IMR-90 (cell line): ENCODE results near the gene MRGPRD. TPM values are rescaled to one million over a fixed set of nuclear protein-coding genes. Genes with fewer than 3 reads are reported as not detected.

Experiments
- ATAC-seq: fragments of 200-7000 bp; cut with Tn5 transposase; 2 replicates; pipeline ENCODE4 v1.9.1; 2020; ENCODE audit warnings: low read depth, mild to moderate bottlenecking, moderate library complexity
- BruUV-seq: library from RNA; stranded (reverse); fragments of 400-500 nt; replicated peaks from 2 replicates; lab custom pipeline; 2021; lab: Mats Ljungman, UMichigan
- CTCF ChIA-PET: fragments of 300-600 bp; formaldehyde crosslinking; extraction: SDS; loops from one replicate; lab custom pipeline; 2021; ENCODE audit warnings: antibody characterized with exemption; lab: Yijun Ruan, JAX
- POLR2A ChIA-PET: fragments of 300-600 bp; sonication (Branson Sonifier 250); formaldehyde crosslinking; loops from one replicate; lab custom pipeline; 2022; ENCODE audit warnings: antibody characterized with exemption; ENCODE audit not compliant: unreplicated experiment; lab: Charles Lee
- DNase-seq: peaks from one replicate; pipeline ENCODE4 v3.0.0; 2013
- H2AFZ ChIP-seq: replicated peaks from 2 replicates; pipeline ENCODE3; 2013; ENCODE audit warnings: low read length, mild to moderate bottlenecking; ENCODE audit not compliant: poor library complexity
- H2AK5ac ChIP-seq: 2 replicates; pipeline ENCODE4 v1.6.1; 2013; ENCODE audit warnings: low read depth, low read length, inconsistent platforms
- H2AK9ac ChIP-seq: replicated peaks from 2 replicates; pipeline ENCODE3; 2013; ENCODE audit warnings: mild to moderate bottlenecking, low read depth, low read length, moderate library complexity; ENCODE audit not compliant: poor library complexity
- H2BK120ac ChIP-seq: 2 replicates; pipeline ENCODE4 v1.6.1; 2013; ENCODE audit warnings: low read depth, low read length, inconsistent platforms
- H2BK15ac ChIP-seq: 3 replicates; pipeline ENCODE4 v1.6.1; 2013; ENCODE audit warnings: low read depth, low read length, inconsistent platforms
- H2BK20ac ChIP-seq: 2 replicates; pipeline ENCODE4 v1.6.1; 2013; ENCODE audit warnings: low read depth, mild to moderate bottlenecking, inconsistent platforms, low read length, moderate library complexity
- H2BK5ac ChIP-seq: 2 replicates; pipeline ENCODE4 v1.6.1; 2013; ENCODE audit warnings: mild to moderate bottlenecking, low read depth, low read length, inconsistent platforms; ENCODE audit not compliant: poor library complexity, severe bottlenecking
- H3K14ac ChIP-seq: replicated peaks from 2 replicates; pipeline ENCODE4 v1.6.1; 2013; ENCODE audit warnings: low read depth, low read length, inconsistent platforms
- H3K18ac ChIP-seq: 2 replicates; pipeline ENCODE4 v1.6.1; 2013; ENCODE audit warnings: low read depth, low read length, control low read depth
- H3K23ac ChIP-seq: 2 replicates; pipeline ENCODE4 v1.6.1; 2013; ENCODE audit warnings: low read depth, low read length, inconsistent platforms
- H3K27ac ChIP-seq: 2 replicates; pipeline ENCODE4 v1.5.1; 2013; ENCODE audit warnings: mild to moderate bottlenecking, control low read depth, low read length; ENCODE audit not compliant: insufficient read depth
- H3K27me3 ChIP-seq: 2 replicates; pipeline ENCODE4 v1.6.1; 2013; ENCODE audit warnings: low read length; ENCODE audit not compliant: control insufficient read depth, insufficient read depth
- H3K36me3 ChIP-seq: 2 replicates; pipeline ENCODE4 v1.6.1; 2013; ENCODE audit warnings: low read length, mixed read lengths; ENCODE audit not compliant: control insufficient read depth, insufficient read depth
- H3K4ac ChIP-seq: 2 replicates; pipeline ENCODE4 v1.6.1; 2013; ENCODE audit warnings: low read depth, low read length, inconsistent platforms
- H3K4me1 ChIP-seq: 2 replicates; pipeline ENCODE4 v1.6.1; 2013; ENCODE audit warnings: low read length, mixed read lengths; ENCODE audit not compliant: control insufficient read depth, insufficient read depth
- H3K4me2 ChIP-seq: 2 replicates; pipeline ENCODE4 v1.6.1; 2013; ENCODE audit warnings: low read depth, mild to moderate bottlenecking, control low read depth, low read length, moderate library complexity
- H3K4me3 ChIP-seq: 2 replicates; pipeline ENCODE4 v1.5.1; 2013; ENCODE audit warnings: low read depth, mild to moderate bottlenecking, control low read depth, low read length, moderate library complexity; ENCODE audit not compliant: insufficient read depth
- H3K56ac ChIP-seq: 2 replicates; pipeline ENCODE4 v1.6.1; 2013; ENCODE audit warnings: low read length, inconsistent platforms; ENCODE audit not compliant: insufficient read depth; ENCODE audit errors: extremely low read depth
- H3K79me1 ChIP-seq, 2 experiments: 2 replicates each; pipeline ENCODE4 v1.6.1; 2013; ENCODE audit warnings: low read length in 2 of 2, inconsistent platforms in 1 of 2, low read depth in 1 of 2
- H3K9ac ChIP-seq: 2 replicates; pipeline ENCODE4 v1.6.1; 2013; ENCODE audit warnings: low read depth, low read length, control low read depth
- H3K9me1 ChIP-seq: 2 replicates; pipeline ENCODE4 v1.6.1; 2013; ENCODE audit warnings: low read length, inconsistent platforms; ENCODE audit not compliant: insufficient read depth
- H3K9me3 ChIP-seq: 2 replicates; pipeline ENCODE4 v1.6.1; 2013; ENCODE audit warnings: low read length; ENCODE audit not compliant: control insufficient read depth, insufficient read depth
- H4K20me1 ChIP-seq: 2 replicates; pipeline ENCODE4 v1.6.1; 2013; ENCODE audit warnings: low read length, inconsistent platforms; ENCODE audit not compliant: insufficient read depth
- H4K5ac ChIP-seq: 2 replicates; pipeline ENCODE4 v1.6.1; 2013; ENCODE audit warnings: mild to moderate bottlenecking, low read depth, low read length, control low read depth
- H4K8ac ChIP-seq, 2 experiments: 2 replicates each; pipeline ENCODE4 v1.6.1; 2013; ENCODE audit warnings: low read depth in 2 of 2, low read length in 2 of 2, control low read depth in 1 of 2, inconsistent platforms in 1 of 2
- H4K91ac ChIP-seq: 2 replicates; pipeline ENCODE4 v1.6.1; 2013; ENCODE audit warnings: low read depth, low read length, inconsistent platforms; ENCODE audit not compliant: insufficient read depth
- MXI1 ChIP-seq: IDR thresholded peaks from 2 replicates; pipeline ENCODE4 v1.6.1; 2012; ENCODE audit warnings: low read depth, mild to moderate bottlenecking, low read length, moderate library complexity, borderline replicate concordance
- SMC3 ChIP-seq: fragments of 150-350 bp; IDR thresholded peaks from 2 replicates; pipeline ENCODE4 v1.6.1; 2016; ENCODE audit warnings: low read depth, mild to moderate bottlenecking, antibody characterized with exemption, low read length, moderate library complexity
- WGBS, 2 experiments: methylation state at CpG; one replicate each; pipeline versions ENCODE4 v1.1.5 to v1.1.7; 2013; ENCODE audit warnings: missing lambda C conversion rate in 2 of 2; ENCODE audit not compliant: insufficient read length in 1 of 2; ENCODE audit errors: extremely low coverage in 2 of 2; 5-methylcytosine and 5-hydroxymethylcytosine counted together
- dilution Hi-C: fragments of 300-500 bp; cut with HindIII; formaldehyde crosslinking; loops from one replicate; pipeline ENCODE4 v1.14.3; 2018; ENCODE audit warnings: low sequenced_read_pairs; ENCODE audit not compliant: unreplicated experiment
- in situ Hi-C: fragments of 300-500 bp; cut with MboI; formaldehyde crosslinking; loops from 3 replicates; pipeline ENCODE4 v1.14.3; 2019; ENCODE audit warnings: low sequenced_read_pairs, inconsistent platforms, mixed read lengths
- intact Hi-C: fragments of 100-400 bp; cut with micrococcal nuclease; formaldehyde crosslinking; loops from 2 replicates; pipeline ENCODE4 v1.10.0; 2022
- polyA plus RNA-seq, 3 experiments: library from polyadenylated mRNA; depleted of rRNA; stranded (reverse); fragments of >200 nt; gene quantifications; 2 replicates each; pipeline ENCODE4 v1.2.3, GENCODE V29; 2012; ENCODE audit warnings: low replicate concordance in 1 of 3
- total RNA-seq: library from RNA; depleted of rRNA; stranded (reverse); fragments of >200 nt; gene quantifications from 2 replicates; pipeline ENCODE4 v1.2.3, GENCODE V29; 2012
- TF ChIP-seq, protein P1 (sequence below): fragments of 150-350 bp; IDR thresholded peaks from 2 replicates; pipeline ENCODE4 v1.6.1; 2016; ENCODE audit warnings: low read depth, mild to moderate bottlenecking, low read length, moderate library complexity, borderline replicate concordance
- TF ChIP-seq, protein P2 (sequence below): fragments of 150-350 bp; IDR thresholded peaks from 2 replicates; pipeline ENCODE4 v1.6.1; 2017; ENCODE audit warnings: mild to moderate bottlenecking, antibody characterized with exemption, low read length, low read depth

Gene MRGPRD
- total and polyA plus RNA-seq, 2 of the 4 experiments (the other 2 are of a cell fraction) = not detected

DNA sequence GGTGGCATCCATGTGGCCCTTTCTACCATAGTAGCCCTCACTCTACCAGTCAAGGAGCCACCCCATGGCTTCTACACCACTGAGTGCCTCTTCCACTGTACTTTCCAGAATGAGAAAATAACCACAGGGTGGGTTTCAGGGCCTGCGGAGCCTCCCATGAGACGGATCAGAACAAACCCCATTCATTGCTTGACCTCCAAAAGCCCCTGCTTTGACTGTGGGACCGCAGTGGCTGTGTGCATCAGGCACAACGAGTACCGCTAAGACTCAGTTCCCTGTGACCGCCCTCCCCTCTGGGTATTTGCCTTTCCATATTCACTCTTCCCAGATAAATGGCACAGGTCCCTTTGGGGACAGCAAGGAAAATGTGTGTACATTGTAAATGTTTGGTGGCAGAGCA lies 43.7 kb upstream of the MRGPRD start:
- no peak overlapping the region for H2BK20ac ChIP-seq
- H3K36me3 ChIP-seq = no peaks in the 10 kb centered on the region
- dilution Hi-C loops (no loop called here), intact Hi-C loops (no loop called here), in situ Hi-C loops (no loop called here)
- no peak overlapping the region for H2BK5ac ChIP-seq
- H2BK120ac ChIP-seq = no peak overlapping the region
- H3K27ac ChIP-seq = no peak overlapping the region
- no peaks in the 10 kb centered on the region for H3K79me1 ChIP-seq
- no peaks in the 10 kb centered on the region for H3K4me1 ChIP-seq
- no peak overlapping the region for H2BK15ac ChIP-seq
- POLR2A ChIA-PET = no interaction called here
- H4K5ac ChIP-seq = no peak overlapping the region
- DNase-seq = no peak
- no CpG with 5 or more reads among the region's 6 CpGs for WGBS, 2 experiments
- no peak overlapping the region for H2AFZ ChIP-seq
- H2AK9ac ChIP-seq = no peak overlapping the region
- no TSS peak for BruUV-seq
- H3K4me2 ChIP-seq = no peak overlapping the region
- no peak overlapping the region for H4K8ac ChIP-seq
- H4K20me1 ChIP-seq = no peaks in the 10 kb centered on the region
- H3K9ac ChIP-seq = no peak overlapping the region
- no peak overlapping the region for H3K56ac ChIP-seq
- H3K23ac ChIP-seq = no peak overlapping the region
- H3K9me1 ChIP-seq = no peaks in the 10 kb centered on the region
- H3K4me3 ChIP-seq = no peak overlapping the region
- H2AK5ac ChIP-seq = no peak overlapping the region
- no peak for ATAC-seq
- H3K14ac ChIP-seq = no peak overlapping the region
- H3K18ac ChIP-seq = no peak overlapping the region
- H3K27me3 ChIP-seq = no peaks in the 10 kb centered on the region
- no peak for TF ChIP-seq SMC3
- TF ChIP-seq MXI1 = no peak
- TF ChIP-seq, protein P1, sequence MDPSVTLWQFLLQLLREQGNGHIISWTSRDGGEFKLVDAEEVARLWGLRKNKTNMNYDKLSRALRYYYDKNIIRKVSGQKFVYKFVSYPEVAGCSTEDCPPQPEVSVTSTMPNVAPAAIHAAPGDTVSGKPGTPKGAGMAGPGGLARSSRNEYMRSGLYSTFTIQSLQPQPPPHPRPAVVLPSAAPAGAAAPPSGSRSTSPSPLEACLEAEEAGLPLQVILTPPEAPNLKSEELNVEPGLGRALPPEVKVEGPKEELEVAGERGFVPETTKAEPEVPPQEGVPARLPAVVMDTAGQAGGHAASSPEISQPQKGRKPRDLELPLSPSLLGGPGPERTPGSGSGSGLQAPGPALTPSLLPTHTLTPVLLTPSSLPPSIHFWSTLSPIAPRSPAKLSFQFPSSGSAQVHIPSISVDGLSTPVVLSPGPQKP = no peak
- TF ChIP-seq, protein P2, sequence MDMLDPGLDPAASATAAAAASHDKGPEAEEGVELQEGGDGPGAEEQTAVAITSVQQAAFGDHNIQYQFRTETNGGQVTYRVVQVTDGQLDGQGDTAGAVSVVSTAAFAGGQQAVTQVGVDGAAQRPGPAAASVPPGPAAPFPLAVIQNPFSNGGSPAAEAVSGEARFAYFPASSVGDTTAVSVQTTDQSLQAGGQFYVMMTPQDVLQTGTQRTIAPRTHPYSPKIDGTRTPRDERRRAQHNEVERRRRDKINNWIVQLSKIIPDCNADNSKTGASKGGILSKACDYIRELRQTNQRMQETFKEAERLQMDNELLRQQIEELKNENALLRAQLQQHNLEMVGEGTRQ = no peak
- CTCF ChIA-PET = interaction anchor here (0.7 kb wide), 1 partner anchor 11 kb away, joined by 3 read pairs; no protein-coding TSS in a partner anchor
- no peak overlapping the region for H4K91ac ChIP-seq
- no peak overlapping the region for H3K4ac ChIP-seq
- no peaks in the 10 kb centered on the region for H3K9me3 ChIP-seq
